ENCODE data around the gene FXN.

DNA sequence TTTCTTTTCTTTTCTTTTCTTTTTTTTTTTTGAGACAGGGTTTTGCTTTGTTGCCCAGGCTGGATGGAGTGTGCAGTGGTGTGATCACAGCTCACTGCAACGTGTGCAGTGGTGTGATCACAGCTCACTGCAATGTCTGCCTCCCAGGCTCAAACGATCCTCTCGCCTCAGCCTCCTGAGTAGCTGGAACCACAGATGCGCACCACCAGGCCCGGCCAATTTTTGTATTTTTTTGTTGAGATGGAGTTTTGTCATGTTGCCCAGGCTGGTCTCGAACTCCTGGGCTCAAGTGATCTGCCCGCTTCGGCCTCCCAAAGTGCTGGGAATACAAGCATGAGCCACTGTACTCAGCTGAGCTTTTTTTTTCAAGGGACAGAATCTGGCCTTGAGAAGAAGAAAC, 101.8 kb downstream of the FXN start:
- TF ChIP-seq, protein P1, sequence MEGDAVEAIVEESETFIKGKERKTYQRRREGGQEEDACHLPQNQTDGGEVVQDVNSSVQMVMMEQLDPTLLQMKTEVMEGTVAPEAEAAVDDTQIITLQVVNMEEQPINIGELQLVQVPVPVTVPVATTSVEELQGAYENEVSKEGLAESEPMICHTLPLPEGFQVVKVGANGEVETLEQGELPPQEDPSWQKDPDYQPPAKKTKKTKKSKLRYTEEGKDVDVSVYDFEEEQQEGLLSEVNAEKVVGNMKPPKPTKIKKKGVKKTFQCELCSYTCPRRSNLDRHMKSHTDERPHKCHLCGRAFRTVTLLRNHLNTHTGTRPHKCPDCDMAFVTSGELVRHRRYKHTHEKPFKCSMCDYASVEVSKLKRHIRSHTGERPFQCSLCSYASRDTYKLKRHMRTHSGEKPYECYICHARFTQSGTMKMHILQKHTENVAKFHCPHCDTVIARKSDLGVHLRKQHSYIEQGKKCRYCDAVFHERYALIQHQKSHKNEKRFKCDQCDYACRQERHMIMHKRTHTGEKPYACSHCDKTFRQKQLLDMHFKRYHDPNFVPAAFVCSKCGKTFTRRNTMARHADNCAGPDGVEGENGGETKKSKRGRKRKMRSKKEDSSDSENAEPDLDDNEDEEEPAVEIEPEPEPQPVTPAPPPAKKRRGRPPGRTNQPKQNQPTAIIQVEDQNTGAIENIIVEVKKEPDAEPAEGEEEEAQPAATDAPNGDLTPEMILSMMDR (conservative IDR thresholded peaks at IDR 0.05) = no peak
- no peak for TF ChIP-seq EZH2 (IDR thresholded peaks at IDR 0.05; ENCODE audit: low read depth)

Measured in PC-9 (cell line).